Measurements from ENCODE around the gene TP73.
"Not testable (repeated sequence)": the region's sequence is repeated elsewhere in the genome, so short reads cannot be mapped to it uniquely, and the experiment has no call there.

Gene TP73

DNA sequence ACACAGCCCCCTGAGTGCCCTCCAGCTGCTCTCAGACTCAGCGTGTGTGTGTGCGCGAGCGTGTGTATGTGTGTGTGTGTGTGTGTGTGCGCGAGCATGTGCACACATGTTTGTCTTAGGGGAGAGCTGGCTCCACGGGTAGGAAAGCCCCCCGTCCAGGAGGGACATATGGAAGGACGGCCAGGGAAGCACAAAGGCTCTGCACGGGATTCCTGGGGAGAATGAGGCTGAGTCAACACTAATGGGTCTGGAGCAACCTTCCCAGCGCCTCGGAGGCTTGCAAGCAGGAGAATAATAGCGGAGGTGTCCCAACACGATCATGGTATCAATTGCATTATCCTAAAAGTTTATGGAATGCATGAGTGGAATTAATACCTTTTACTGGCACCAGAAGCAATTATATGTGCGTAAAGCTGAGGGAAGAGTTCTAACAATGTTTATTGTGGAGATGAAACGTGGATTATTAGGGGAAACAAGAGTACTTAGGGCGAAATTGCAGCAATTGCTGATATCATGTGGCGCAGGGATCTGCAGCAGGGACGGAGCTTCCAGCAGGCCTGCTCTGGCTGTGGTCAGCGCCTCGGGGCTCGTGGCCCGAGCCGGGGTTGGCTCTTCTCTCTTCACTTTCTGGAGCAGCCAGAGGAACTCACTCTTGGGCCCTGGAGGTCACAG, 59.6 kb downstream of the TP73 start:
- DNase-seq: no peak

DNA sequence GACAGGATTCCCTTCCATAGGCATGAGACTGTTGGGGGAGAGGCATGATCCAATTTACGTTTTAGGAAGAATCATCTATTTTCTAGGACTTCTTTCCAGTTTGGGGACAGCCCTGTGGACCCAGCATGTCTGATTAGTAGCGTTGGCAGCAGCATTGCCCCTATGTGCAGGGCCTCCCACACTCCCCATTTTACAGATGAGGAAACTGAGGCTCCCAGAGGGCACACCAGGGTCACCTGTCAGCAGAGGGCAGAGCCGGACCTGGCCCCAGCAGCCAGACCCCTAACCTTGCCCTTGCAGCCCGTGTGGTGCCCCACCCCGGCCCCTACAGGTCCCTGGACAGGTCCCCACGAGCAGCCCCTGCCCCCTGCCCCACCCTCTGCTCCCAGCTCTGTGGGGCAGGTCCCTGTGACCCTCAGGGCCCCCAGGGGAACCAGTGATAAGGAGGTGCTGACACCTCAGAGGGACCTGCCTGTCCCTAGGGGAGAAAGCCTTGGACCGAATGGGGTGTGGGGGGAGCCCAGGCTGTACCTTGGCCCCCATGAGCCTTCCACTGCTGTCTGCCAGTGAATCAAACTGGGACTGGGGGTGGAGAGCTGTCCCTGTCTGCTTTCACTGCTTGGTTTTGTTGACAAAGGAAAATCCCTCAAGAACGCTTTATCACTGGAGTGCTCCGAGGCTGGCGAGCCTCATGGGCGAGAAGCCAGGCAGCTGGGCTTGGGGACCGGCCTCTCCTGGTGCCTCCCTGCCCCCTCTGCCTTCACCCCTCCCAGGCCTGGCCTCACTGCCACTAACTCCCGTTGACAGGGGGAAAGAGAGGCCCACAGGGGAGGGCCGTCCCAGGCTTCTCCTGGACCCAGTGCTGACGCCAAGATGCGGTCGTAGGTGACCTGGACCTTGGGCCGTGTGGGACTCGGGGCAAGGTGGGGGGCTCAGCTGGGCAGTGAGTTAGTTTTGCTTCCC, 60.5 kb downstream of the TP73 start:
- DNase-seq: no peak

DNA sequence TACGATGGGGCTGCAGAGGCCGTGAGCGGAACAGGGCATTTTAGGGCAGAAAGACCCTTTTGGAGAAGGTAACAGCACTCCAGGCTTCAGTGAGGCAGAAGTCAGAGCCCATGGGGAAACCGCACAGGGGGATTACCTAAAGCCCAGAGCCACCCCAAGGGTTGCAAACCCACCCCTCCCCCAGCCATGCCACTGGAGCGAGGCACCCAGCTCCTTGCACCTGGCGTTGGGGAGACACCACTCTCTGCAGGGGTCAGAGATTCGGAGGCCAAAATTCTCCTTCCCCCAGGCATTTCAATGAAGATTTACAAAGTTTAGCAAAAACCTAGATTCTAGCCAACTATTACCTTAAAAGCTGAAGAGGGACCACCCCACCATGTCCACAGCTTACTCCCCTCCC, 61.5 kb downstream of the TP73 start:
- no peak for DNase-seq

DNA sequence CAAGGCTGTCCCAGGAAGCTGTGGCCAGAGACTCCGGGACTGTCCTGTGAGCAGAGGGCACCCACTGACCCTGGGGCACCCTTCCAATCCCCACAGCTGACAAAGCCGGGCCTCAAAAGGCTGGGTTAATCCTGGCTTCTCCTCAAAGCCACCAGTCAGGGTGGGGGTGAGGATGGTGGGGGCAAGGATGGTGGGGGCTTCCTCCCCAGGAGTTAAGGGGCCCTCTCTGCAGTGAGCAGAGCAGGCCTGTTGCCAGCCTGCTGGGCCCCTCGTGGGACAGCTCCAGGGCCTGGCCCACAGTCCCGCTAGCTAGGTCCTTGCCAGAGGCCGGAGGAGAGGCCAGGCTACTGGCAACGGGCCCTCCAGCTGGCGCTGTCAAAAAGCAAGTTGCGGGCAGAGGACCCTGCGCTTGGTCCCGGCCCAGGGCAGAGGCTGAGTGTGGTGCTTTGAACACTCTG, 62.0 kb downstream of the TP73 start:
- DNase-seq: no peak

DNA sequence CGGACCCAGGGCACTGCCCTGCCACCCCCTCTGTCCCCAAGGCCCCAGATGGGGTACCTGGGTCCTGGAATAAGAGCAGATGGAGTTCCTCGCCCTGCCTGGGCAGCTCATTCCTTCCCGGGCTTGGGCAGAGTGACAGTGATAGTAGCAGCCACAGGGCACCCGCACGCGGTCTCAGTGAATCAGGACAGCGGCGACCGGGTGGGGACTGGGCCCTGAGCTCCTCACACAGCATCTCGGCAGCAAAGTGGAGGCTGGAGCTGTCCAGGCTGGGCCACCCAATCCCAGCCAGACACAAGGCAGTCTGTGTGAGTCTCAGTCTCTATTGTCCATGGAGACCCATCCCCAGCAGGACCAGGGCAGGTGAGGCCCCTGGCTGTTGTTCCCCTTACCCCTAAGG, 62.5 kb downstream of the TP73 start:
- DNase-seq: no peak

GRCh38 chr1:3716351-3716750, 64.0 kb downstream of the TP73 start:
- DNase-seq: no peak

DNA sequence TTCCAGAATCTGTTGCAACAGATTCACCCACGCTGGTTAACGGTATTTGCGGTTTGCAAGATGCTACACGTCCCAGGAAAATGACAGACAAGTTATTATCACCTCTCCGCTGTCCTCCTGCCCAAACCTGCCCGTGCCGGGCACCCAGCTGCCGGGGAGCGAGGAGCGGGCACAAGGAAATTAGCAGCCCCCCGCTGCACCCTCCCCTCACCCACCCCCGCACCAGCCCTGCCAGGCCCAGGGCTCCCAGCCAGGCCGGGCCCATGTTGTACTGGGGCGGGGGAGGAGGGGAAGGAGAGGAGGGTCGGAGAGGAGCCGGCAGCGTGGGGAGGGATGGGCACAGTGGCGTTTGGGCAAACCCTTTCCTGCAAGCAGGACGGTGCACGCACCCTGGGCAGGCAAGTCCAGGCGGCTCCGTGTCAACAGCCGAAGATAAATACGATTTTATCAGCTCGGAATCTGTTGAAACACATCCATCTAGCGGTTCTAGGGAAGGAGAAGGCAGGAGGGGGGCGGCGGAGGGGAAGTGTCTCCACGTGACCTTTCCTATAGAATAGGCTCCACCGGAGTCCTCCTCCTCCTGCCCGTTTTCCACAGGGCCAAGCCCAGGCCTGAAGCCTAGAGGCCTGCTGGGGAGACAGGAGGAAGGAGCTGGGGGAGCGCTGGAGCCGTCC, 64.9 kb downstream of the TP73 start:
- no peak for DNase-seq

DNA sequence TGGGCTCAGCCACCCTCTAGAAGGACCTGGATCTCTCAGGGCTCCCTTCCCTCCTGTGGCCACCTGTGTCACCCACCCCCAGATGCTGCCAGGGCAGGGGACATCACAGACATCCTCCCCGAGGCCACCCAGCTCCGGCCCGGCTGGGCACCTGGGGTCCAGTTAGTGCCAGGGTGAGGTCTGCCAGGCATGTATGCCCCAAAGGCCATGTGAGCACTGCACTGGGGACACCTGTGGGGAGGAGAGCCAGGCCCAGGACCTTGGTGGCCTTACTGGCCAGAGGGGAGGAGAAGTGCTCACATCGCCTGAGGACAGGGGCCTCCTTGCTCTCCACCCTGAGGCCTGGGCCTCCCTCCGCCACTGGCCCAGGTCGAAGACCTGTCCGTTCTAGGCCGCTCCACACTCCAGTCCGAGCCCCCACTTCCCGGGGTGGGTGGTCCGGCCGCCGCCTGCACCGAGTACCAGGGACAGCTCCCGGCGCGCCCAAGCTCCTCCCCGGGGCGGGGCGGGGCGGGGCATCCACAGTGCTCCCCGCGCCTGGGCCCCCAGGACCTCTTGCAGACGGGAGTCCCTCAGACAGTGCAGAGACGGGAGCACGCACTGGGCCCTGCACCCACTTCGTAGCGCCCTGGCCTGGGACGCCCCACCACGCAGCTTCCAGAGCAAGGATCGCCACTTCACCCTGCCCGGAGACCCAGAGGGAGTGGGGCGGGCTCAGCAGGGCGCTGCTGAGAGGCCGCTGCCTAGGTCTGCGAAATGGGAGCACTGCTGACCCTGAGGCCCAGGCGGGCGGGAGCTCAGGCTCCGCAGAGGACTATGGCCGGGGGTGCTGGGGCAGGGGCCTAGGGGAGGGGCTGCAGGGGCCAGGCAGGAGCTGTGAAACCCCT, 65.6 kb downstream of the TP73 start:
- no peak for DNase-seq

- no peak for DNase-seq
Observed at GRCh38 chr1:3718764-3719163, 66.4 kb downstream of the TP73 start.

DNA sequence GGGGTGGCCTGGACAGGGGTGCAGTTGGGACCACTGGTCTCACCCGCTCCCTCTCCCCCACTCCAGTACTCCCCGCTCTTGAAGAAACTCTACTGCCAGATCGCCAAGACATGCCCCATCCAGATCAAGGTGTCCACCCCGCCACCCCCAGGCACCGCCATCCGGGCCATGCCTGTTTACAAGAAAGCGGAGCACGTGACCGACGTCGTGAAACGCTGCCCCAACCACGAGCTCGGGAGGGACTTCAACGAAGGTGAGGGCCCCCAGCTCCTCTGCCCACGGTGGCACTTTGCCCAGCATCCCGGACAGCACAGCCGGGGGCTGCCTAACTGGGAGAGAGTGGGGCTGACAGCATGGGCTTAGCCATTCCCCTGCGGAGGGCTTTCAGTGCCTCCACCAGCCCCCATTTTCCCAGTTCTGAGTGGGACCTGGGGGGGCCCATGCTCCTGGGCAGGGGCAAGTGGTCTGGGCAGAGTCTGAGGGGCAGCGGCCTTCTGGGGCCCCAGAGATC, 69.7 kb downstream of the TP73 start:
- no peak for DNase-seq

GRCh38 chr1:3722846-3723245, 70.5 kb downstream of the TP73 start:
- DNase-seq: no peak

DNA sequence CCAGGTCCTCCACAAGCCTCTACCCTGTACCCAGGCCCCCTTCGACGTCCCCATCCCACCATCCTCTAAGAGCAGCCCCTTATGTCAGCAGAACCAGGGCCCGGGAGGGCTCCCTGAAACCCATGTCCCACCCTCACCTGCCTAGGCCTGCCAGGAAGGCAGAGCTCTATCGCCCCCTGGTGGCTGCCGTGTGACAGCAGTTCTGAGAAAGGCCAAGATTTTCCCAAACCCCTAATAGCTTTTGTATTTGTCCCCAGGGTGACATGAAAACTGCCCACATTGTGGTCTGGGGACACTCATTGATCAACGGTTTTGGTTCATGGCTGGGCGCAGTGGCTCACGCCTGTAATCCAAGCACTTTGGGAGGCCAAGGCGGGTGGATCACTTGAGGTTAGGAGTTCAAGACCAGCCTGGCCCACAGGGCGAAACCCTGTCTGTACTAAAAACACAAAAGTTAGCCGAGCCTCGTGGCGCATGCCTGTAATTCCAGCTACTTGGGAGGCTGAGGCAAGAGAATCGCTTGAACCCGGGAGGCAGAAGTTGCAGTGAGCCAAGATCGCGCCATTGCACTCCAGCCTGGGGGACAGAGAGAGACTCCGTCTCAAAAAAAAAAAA, 72.2 kb downstream of the TP73 start:
- DNase-seq: not testable (repeated sequence)

DNA sequence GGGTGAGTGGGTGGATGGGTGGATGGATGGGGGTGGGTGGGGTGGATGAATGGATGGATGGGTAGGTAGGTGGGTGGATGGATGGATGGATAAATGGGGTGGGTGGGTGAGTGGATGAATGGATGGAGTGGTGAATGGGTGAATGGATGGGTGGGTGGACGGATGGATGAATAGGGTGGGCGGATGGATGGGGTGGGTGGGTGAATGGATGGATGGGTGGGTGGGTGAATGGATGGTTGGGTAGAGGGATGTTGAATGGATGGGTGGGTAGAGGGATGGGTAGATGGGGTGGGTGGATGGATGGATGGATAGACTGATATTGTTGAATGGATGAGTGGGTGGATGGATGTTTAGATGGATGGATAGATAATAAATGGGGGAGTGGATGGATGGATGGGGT, 73.0 kb downstream of the TP73 start:
- no peak for DNase-seq

DNA sequence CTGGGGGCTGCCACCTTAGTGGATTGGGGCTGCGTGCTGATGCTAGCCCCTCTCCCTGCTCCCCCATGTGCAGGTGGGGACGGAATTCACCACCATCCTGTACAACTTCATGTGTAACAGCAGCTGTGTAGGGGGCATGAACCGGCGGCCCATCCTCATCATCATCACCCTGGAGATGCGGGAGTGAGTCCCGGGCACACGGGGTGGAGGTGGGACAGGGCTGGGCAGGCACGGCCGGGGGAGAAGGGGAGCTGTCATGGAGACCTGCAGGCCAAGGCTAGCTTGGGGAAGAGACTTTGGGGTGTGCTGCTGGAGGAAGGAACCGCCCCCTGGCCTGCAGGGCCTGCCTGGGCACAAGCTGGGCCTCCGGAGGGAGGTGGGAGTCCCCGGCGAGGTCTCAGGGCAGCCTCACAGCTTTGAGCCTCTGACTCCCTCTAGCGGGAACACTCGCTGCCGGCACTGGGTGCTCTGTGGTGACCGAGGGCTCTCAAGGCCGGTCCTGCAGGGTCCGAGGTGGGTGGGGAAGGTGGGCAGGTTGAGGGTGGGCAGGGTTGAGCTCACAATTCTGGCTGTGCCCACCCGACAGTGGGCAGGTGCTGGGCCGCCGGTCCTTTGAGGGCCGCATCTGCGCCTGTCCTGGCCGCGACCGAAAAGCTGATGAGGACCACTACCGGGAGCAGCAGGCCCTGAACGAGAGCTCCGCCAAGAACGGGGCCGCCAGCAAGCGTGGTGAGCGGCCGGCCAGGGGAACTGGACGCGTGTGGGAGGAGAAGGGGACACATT, 74.9 kb downstream of the TP73 start:
- DNase-seq: no peak

- no peak for DNase-seq
Observed at GRCh38 chr1:3727825-3728776, 75.8 kb downstream of the TP73 start.

- DNase-seq: no peak
Observed at GRCh38 chr1:3729594-3730542, 77.6 kb downstream of the TP73 start.

GRCh38 chr1:3730543-3731247, 78.4 kb downstream of the TP73 start:
- no peak for DNase-seq

All from NCI-H2107 (cell line).